Right cardiac atrium (tissue), 5 donors: ENCODE measurements around the gene STIMATE. TPM values are rescaled to one million over a fixed set of nuclear protein-coding genes. Genes with fewer than 3 reads are reported as not detected.

ENCODE experiments used
- ATAC-seq, 2 donors: fragments of 200-7000 bp; cut with Tn5 transposase; one replicate each; pipeline versions ENCODE4 v1.8.0 to v1.9.1; 2020; ENCODE audit warnings: moderate library complexity in 2 of 2, mild to moderate bottlenecking in 1 of 2
- DNase-seq, 3 donors: peaks; one replicate each; pipeline ENCODE4 v3.0.0-alpha.2; 2020
- H3K27ac ChIP-seq: one replicate; pipeline ENCODE4 v1.5.1; 2013; ENCODE audit warnings: mild to moderate bottlenecking, low read length, control low read depth, moderate library complexity
- H3K27me3 ChIP-seq: one replicate; pipeline ENCODE4 v1.6.1; 2013; ENCODE audit not compliant: control insufficient read depth, insufficient read depth
- H3K4me1 ChIP-seq: one replicate; pipeline ENCODE4 v1.6.1; 2013; ENCODE audit warnings: low read length; ENCODE audit not compliant: control insufficient read depth, insufficient read depth
- H3K4me3 ChIP-seq: one replicate; pipeline ENCODE4 v1.5.1; 2013; ENCODE audit warnings: low read length, control low read depth
- H3K9me3 ChIP-seq: one replicate; pipeline ENCODE4 v1.6.1; 2013; ENCODE audit warnings: low read length; ENCODE audit not compliant: control insufficient read depth
- WGBS: extraction: QIAGEN DNeasy Blood & Tissue Kit; methylation state at CpG from one replicate; pipeline ENCODE4 v1.1.7; 2013; 5-methylcytosine and 5-hydroxymethylcytosine counted together
- intact Hi-C, 4 donors: fragments of 100-400 bp; cut with DNase I; formaldehyde crosslinking; loops; one replicate each; pipeline versions ENCODE4 v1.11.0 to v1.14.0; 2022 to 2023
- polyA plus RNA-seq: library from polyadenylated mRNA; stranded (reverse); fragments of 200-250 nt; gene quantifications from one replicate; pipeline ENCODE4 v1.2.3, GENCODE V29; 2013
- total RNA-seq, 4 donors: library from RNA; stranded (reverse); fragmentation: NEBNext Ultra II Directional; extraction: Animal tissue kit (Norgen Biotek cat#: 25700); gene quantifications; one replicate each; pipeline ENCODE4 v1.2.1, GENCODE V29; 2021
- donor health status: healthy with polysubstance abuse.
- donor health status: DM: no; HTN: yes; CAD: no.
- donor health status: DM: no; HTN: no; CAD: no.
- donor health status: DM: no; HTN: yes; CAD: no; lungs with severe emphysema.
- donor health status: DM: yes; HTN: yes; CAD: no.

STIMATE gene
- total and polyA plus RNA-seq, 5 donors, result 4.3 to 9.3 (median 7.8) TPM

GRCh38 chr3:52798978-52799476 lies 98.3 kb downstream of the STIMATE start:
- 57% methylated on average over 14 of the region's 14 CpGs for WGBS
- Histone ChIP-seq H3K27ac (no peak overlapping the region), H3K9me3 (no peaks in the 10 kb centered on the region), H3K4me3 (no peak overlapping the region), H3K27me3 (no peaks in the 10 kb centered on the region), H3K4me1 (no peaks in the 10 kb centered on the region)
- intact Hi-C loops, result no loop called here
- ATAC-seq (no peak), DNase-seq (no peak)

- no peaks in the 10 kb centered on the region for H3K27me3 ChIP-seq
- H3K4me1 ChIP-seq, result no peaks in the 10 kb centered on the region
- no peak overlapping the region for H3K4me3 ChIP-seq
- no peaks in the 10 kb centered on the region for H3K9me3 ChIP-seq
- ATAC-seq (no peak), DNase-seq (no peak)
- 84% methylated on average over 10 of the region's 10 CpGs for WGBS
- H3K27ac ChIP-seq, result no peak overlapping the region
- intact Hi-C loops, result no loop called here
These were observed 98.9 kb downstream of the STIMATE start for GRCh38 chr3:52798376-52798977.

GRCh38 chr3:52796411-52796810 lies 100.9 kb downstream of the STIMATE start:
- H3K4me1 ChIP-seq, result no peaks in the 10 kb centered on the region
- H3K4me3 ChIP-seq, result no peak overlapping the region
- intact Hi-C loops, result no loop called here
- H3K27ac ChIP-seq, result no peak overlapping the region
- no peaks in the 10 kb centered on the region for H3K9me3 ChIP-seq
- DNase-seq (no peak), ATAC-seq (no peak)
- H3K27me3 ChIP-seq, result no peaks in the 10 kb centered on the region
- 93% methylated on average over 9 of the region's 9 CpGs for WGBS

GRCh38 chr3:52795298-52795900 lies 101.9 kb downstream of the STIMATE start:
- no peak overlapping the region for H3K27ac ChIP-seq
- ATAC-seq, result no peak
- no peaks in the 10 kb centered on the region for H3K4me1 ChIP-seq
- H3K9me3 ChIP-seq, result no peaks in the 10 kb centered on the region
- DNase-seq, result no peak
- intact Hi-C loops, result no loop called here
- whole genome bisulfite sequencing, result 65% methylated on average over 9 of the region's 9 CpGs
- H3K27me3 ChIP-seq, result no peaks in the 10 kb centered on the region
- H3K4me3 ChIP-seq, result no peak overlapping the region

GRCh38 chr3:52794612-52795099 lies 102.7 kb downstream of the STIMATE start, which contains the start of gene ITIH3:
Gene ITIH3, plus strand, starts transcription at chr3:52794796. Its CDS starts 8 bp downstream, at chr3:52794804.
- ATAC-seq (no peak), DNase-seq (no peak)
- Histone ChIP-seq H3K4me3 (no peak within 1 kb of the TSS), H3K4me1 (no peaks in the 10 kb centered on the region), H3K27ac (no peak within 1 kb of the TSS), H3K9me3 (no peaks in the 10 kb centered on the region), H3K27me3 (no peaks in the 10 kb centered on the region)
- intact Hi-C loops, result no loop called here
- 64% methylated on average over 10 of the region's 10 CpGs for WGBS

- Histone ChIP-seq H3K4me1 (no peaks in the 10 kb centered on the region), H3K4me3 (no peak overlapping the region), H3K9me3 (no peaks in the 10 kb centered on the region), H3K27ac (no peak overlapping the region), H3K27me3 (no peaks in the 10 kb centered on the region)
- WGBS, result 76% methylated on average over 9 of the region's 9 CpGs
- DNase-seq, result no peak
- no peak for ATAC-seq
- intact Hi-C loops, result no loop called here
These were observed 103.4 kb downstream of the STIMATE start for GRCh38 chr3:52793702-52794611.

- Histone ChIP-seq H3K4me3 (no peak overlapping the region), H3K9me3 (no peaks in the 10 kb centered on the region), H3K4me1 (no peaks in the 10 kb centered on the region), H3K27me3 (no peaks in the 10 kb centered on the region), H3K27ac (no peak overlapping the region)
- DNase-seq (no peak), ATAC-seq (no peak)
- intact Hi-C loops, result no loop called here
- WGBS, result 78% methylated on average over 18 of the region's 18 CpGs
These were observed 104.2 kb downstream of the STIMATE start for GRCh38 chr3:52792961-52793695.

- 82% methylated on average over 7 of the region's 7 CpGs for WGBS
- Histone ChIP-seq H3K27me3 (no peaks in the 10 kb centered on the region), H3K4me3 (no peak overlapping the region), H3K4me1 (no peaks in the 10 kb centered on the region), H3K9me3 (no peaks in the 10 kb centered on the region), H3K27ac (no peak overlapping the region)
- intact Hi-C loops, result no loop called here
- no peak for DNase-seq
- no peak for ATAC-seq
These were observed 104.9 kb downstream of the STIMATE start for GRCh38 chr3:52792413-52792812.

- WGBS, result 66% methylated on average over 4 of the region's 4 CpGs
- H3K4me3 ChIP-seq, result no peak overlapping the region
- H3K27ac ChIP-seq, result no peak overlapping the region
- H3K4me1 ChIP-seq, result no peaks in the 10 kb centered on the region
- no peaks in the 10 kb centered on the region for H3K27me3 ChIP-seq
- no peak for ATAC-seq
- DNase-seq, result no peak
- H3K9me3 ChIP-seq, result no peaks in the 10 kb centered on the region
- intact Hi-C loops, result no loop called here
These were observed 105.4 kb downstream of the STIMATE start for GRCh38 chr3:52791928-52792327.

GRCh38 chr3:52791366-52791765 lies 106.0 kb downstream of the STIMATE start:
- Histone ChIP-seq H3K27ac (no peak overlapping the region), H3K4me1 (no peaks in the 10 kb centered on the region), H3K27me3 (no peaks in the 10 kb centered on the region), H3K4me3 (no peak overlapping the region), H3K9me3 (no peaks in the 10 kb centered on the region)
- no peak for DNase-seq
- WGBS, result 82% methylated on average over 12 of the region's 12 CpGs
- intact Hi-C loops, result no loop called here
- no peak for ATAC-seq
